HPDE6-E6E7 (cell line): Measurements from ENCODE around the gene YIF1B.
"Not testable (repeated sequence)": the region's sequence is repeated elsewhere in the genome, so short reads cannot be mapped to it uniquely, and the experiment has no call there.

Experiments used
- DNase-seq: peaks from one replicate; pipeline ENCODE4 v3.0.0; 2011; ENCODE audit warnings: missing footprints; ENCODE audit errors: extremely low spot score

YIF1B gene

DNA sequence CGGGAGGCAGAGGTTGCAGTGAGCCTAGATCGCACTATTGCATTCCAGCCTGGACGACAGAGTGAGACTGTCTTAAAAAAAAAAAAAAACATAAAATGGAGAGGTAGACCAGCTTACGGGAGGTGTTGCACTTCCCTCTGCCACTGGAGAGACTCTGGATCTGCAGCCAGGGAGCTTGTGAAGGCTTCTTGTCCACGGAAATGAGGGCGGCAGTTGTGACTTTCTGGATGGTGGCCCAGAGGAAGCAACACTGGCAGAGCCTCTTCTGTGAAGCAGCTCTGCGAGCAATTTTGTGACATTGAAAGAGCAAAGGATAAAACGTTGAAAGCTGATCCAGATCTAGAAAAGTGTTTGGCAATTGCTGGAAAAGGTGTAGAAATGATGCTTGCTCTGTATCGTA lies 41.0 kb downstream of the YIF1B start:
- no peak for DNase-seq

DNA sequence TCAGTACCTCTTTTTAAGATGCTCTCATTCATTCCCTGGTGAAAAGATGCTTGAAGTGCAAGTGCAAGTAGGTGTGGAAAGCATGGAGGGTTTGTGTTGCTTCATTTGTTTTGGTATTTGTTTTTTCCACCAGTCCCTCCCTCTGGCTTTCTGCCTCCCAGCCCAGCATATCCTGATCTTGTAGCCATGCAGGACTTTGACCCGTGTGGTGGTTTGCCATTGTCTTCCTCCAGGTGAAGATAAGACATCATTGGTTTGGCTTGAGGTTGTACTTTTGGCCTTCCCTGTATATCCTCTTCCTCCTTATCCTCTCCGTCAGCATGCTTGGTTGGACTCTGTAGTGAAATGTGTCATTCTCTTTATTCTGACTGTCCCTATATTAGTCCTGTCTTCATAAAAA lies 42.2 kb downstream of the YIF1B start:
- DNase-seq: no peak

DNA sequence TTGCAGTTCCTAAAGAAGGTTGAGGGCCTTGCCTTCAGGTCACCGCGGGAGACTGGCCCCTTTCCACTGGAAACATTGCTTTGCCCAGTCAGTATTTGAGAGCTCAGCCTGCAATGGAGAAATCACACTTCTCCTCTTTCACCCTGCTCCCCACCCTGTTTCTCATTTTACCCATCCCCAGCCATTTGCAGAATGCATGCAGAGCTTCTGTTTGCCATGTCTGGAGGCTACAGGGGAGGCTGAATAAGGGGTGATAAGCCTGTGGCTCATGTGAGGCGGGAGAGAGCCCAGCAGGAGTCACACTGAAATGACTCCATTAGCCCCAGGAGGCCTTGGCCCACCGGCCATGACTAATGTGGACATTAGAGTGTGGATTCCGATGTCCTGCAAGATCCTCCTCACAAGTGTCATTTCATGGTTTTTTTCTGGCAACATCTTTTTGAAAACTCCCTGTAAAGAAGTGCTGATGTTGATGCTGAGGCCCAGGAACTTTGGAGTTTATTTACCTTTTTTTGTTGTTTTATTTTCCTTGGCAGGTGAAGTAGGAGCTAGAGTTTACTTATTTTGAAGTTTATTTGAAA lies 45.1 kb downstream of the YIF1B start:
- no peak for DNase-seq

DNA sequence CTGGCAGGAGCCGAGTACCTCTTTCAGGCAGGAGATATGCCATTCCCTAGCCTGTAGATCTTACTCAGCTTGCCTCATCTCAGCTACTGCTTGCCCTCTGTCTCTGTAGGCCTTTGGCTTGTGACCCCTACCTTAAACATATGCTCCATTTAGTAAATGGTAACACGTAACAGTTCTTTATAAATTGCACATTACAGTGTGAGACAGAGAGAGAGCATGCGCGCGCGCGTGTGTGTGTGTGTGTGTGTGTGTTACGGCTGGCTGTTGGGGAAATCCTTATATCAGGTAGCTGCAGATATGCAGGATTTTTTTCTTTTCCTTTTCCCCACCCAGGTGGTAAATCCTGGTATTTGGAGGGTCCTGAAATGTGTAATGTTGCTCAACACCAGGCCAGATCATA lies 47.2 kb downstream of the YIF1B start:
- no peak for DNase-seq

DNA sequence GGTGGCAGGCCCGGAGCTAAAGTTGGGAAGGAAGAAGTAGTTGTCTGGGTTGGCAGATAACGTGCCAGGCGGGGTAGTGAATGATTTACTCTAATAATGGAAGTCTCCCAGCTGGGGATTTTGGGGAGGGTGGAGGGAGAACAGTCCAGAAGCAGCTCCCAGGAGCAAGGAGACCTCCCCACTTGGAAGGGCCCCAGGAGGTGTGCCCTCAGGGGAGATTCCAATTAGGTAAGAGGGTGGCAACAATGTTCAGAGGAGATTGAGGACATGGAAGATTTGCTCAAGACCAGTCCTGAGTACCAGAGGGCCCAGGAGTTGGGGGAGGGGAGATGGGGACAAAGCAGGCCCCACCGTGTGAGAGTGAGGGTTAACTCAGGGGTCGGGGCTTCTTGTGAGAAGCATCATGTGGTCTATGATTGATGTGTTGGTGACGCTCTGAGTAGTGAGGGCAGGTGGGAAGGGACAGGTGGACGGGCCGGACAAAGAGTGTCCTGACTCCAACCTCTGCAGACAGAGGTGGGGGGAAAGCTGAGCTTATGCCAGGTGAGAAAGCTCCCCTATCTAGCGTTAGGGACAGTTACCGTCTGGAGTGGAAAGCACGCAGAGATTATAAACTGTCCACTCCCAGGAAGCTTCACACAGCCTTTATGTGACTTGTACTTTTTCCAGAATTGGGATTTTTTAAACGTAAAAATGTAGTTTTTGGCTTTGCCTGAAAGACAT lies 47.8 kb downstream of the YIF1B start:
- no peak for DNase-seq

DNA sequence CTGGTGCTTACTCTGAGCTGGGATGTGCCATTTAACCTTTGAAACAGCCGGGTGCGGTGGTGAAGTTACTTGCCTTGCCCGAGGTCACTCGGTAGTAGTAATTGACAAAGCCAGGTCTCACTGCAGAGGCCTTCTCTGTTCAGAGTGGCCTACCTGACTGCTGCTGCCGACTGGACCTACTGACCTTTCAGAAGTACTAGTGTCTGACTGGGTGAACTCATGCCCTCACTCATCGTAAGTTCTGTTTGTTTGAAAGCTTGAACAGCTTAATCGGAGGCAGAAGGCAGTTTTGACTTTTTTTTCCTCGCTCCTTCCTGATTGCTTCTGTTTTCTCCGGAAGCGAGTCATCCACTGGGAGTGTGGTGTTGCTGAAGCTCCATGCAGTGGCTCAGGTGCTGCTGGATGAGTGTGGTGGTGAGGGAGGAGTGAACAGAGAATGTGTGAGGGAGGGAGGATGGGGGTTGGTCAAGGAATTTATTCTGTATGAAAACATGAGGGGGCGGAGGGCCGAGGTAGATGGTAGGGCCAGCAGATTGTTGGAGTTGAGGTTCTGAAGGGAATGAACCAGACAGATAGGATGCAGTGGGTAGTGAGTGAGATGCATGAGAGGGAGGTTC lies 48.7 kb downstream of the YIF1B start:
- DNase-seq: peak; percentile 53

DNA sequence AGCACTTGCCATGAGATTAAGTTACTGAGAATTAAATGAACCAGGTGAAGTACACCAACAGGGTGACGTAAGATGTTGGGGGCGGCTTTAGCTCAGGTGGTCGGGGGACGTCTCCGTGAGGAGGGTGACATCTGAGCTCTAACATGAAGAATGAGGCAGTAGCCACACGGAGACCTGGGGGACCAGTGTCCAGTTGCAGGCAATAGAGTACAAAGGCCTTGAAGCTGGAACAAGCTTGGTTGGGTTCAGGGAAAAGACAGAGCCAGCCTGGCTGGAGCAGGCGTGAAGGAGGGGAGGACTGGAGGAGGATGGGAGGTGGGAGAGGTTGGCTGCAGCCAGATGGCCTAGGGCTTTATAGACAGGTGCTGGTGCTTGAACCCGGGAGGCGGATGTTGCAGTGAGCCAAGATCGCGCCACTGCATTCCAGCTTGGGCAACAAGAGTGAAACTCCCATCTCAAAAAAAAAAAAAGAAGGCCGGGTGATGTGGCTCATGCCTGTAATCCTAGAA lies 49.8 kb downstream of the YIF1B start:
- DNase-seq: no peak

DNA sequence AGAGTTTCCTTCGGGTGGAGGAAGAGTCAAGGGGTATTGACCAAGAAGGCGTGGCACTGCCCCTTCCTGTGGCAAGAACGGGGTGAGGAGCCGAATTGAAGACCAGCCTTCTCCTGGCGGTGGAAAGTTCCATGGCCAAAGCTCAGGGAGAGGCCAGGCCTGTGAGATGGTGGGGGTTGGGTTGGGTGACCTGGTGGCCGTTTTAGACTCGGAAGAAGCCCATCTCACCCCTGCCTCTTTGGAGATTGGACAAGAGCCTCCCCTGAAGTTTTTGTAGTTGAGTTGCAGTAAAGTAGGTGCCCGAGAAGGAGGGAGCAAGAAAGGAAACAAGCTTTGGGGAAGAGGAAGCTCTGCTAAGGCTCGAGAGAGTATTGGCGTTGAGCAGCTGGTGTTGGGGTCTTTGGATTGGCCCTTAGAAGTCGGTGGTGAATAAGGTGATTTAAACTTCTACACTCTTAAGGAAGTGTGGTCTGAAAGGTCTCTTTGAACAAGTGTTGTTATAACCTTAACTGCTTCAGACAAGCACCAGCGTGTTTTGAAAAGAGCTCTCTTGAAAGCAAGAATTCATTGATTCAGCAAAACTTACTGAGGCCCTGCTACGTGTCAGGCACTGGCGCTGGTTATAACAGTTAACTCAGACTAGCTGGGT lies 50.4 kb downstream of the YIF1B start:
- no peak for DNase-seq

DNA sequence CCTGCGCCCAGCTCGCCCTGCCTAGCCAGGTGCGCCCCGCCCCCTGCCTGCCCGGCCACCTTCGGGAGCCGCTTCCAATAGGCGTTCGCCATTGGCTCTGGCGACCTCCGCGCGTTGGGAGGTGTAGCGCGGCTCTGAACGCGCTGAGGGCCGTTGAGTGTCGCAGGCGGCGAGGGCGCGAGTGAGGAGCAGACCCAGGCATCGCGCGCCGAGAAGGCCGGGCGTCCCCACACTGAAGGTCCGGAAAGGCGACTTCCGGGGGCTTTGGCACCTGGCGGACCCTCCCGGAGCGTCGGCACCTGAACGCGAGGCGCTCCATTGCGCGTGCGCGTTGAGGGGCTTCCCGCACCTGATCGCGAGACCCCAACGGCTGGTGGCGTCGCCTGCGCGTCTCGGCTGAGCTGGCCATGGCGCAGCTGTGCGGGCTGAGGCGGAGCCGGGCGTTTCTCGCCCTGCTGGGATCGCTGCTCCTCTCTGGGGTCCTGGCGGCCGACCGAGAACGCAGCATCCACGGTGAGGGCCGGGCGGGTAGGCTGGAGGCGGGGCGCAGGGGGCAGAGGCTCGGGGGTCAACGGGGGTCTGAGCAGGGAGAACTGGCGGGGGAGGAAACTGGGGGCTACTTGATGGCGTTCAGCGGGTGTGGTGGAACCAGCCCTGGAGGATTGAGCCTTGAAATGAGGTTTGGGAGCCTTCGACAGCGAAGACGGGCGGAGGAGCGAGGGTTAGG lies 51.1 kb downstream of the YIF1B start, which contains the start of gene SPINT2:
TSS of gene SPINT2 (plus strand) at position 88 of the 727 bp plus-strand sequence. CDS start at position 408, 320 bp downstream.
- no peak for DNase-seq

DNA sequence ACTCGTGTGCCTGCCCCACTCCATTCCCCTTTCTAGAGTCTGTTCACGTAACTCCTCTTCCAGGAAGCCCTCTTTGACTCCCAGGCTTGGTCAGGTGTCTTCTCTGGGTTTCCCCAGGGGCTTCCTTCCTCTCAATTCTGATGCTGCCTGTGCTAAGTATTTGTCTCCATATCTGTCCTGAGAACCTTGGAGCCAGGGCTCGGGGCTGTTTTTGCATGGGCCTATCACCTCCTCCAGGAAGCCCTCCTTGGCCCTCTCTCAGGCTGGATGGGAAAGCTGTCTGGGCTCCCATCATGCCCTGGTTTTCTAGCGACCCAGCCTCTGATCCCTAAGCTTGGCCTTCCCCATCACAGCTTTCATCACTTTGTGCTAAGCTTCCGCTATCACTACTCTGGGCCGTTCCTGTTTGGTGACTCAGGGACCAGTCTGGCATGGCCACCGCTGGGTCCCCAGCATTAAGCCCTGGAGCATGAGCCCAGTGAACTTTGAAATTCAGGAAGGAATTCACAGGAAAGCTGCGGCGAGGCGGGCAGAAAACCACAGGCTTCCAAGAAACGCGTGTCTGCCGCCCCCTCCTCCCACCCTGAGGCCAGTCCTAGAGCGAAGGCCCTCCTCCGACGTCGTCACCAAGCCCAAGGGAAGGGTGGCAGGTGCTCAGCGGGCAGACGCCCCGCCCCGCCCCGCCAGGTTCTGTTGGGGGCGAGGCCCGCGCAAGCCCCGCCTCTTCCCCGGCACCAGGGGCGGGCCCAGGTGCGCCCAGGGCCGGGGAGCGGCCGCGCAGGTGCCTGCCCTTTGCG lies 51.9 kb downstream of the YIF1B start:
- peak; percentile 80 for DNase-seq

DNA sequence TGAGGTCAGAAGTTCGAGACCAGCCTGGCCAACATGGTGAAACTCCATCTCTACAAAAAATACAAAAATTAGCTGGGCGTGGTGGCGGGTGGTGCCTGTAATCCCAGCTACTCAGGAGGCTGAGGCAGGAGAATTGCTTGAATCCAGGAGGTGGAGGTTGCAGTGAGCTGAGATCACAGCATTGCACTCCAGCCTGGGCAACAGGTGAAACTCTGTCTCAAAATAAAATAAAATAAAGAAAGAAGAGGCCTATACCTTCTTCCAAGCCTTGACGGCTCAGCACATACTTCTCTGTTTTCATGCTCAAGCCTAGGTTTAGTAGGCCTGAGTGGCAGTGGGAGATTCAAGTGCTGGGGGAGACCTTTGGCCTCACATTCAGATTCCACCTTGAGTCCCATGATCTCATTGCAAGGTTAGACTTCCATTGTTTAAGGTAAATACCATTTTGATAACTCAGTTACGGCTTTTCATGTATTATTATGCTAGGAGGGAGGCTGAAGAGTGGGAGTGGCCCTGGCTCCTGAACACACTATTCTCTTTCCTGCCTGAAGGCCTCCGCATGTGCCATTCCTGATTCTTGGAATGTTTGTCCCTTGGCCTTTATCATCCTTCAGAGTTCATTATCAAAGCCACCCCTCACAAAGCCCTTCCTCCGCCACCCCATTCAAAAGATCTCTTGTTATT lies 53.0 kb downstream of the YIF1B start:
- DNase-seq: no peak

DNA sequence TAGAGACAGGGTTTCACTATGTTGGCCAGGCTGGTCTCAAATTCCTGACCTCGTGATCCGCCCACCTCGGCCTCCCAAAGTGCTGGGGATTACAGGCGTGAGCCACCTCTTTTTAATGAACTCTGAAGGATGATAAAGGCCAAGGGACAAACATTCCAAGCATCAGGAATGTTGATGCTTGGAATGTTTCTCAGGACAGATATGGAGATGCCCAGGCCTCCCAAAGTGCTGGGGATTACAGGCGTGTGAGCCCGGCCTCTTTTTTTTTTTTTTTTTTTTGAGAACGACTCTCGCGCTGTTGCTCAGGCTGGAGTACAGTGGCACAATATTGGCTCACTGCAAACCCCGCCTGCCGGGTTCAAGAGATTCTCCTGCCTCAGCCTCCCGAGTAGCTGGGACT lies 53.8 kb downstream of the YIF1B start:
- DNase-seq: not testable (repeated sequence)

DNA sequence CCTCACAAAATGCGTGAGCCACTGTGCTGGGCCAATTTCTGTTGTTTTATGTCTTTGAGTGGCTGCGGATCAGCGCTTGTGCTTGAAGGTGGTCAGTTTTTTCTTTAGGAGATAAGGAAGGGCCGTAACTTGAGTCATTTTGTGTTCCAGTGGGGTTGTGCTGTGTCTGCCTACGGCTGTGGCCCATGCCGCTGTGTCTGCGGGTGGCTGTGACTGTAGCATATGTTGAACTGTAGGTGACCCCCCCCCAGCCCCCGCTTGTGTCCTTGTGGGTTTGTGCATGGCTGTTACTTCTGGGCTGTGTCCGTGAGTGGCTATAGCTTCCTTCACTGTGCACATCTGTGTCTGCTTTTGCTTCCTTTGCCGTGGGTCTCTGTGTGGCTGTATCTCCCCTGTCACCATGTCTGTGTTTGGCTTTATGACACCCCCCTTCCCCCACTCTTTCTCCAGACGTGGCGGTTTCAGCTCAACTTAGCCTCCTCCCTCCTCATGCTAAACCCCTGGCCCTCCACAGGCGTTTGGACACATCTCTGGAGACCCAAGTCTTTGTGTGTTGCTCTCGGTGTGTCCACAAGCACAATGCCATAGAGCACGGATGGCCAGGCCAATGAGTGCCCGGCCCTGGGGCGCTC lies 60.2 kb downstream of the YIF1B start:
- no peak for DNase-seq

DNA sequence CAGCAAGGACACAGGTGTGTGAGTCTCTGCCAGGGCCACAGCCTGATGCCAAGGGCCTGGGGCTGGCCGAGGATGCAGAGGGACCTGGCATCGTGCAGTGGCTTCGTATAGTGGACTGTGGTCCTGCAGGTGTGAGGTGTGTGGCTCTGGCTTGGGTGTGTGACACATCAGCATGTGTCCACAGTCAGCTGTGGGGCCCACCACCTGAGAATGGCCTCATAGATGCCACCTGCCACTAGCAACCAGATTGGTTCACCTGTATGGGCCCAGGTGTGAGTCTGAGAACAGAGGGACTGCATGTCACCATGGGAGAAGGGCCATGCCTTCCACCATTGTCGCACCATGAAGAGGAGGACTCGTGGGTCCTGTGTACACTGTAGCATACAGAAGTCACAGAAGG lies 62.0 kb downstream of the YIF1B start:
- DNase-seq: no peak
